NCI-H748 (cell line): ENCODE data around the gene CSPG4.
A peak's percentile ranks its signal among the peaks of the same experiment; 100 is the strongest.
"Not testable (repeated sequence)": the region's sequence is repeated elsewhere in the genome, so short reads cannot be mapped to it uniquely, and the experiment has no call there.

Experiments
- DNase-seq: peaks from one replicate; lab custom pipeline; 2025; ENCODE audit not compliant: unreplicated experiment; lab: John Stamatoyannopoulos, UW

CSPG4 gene

GRCh38 chr15:75742346-75742745, 29.7 kb upstream of the CSPG4 start:
- DNase-seq, result not testable (repeated sequence)

- DNase-seq, result no peak
These were observed 27.1 kb upstream of the CSPG4 start for GRCh38 chr15:75739791-75740190.

- peak; percentile 91 for DNase-seq
These were observed 26.1 kb upstream of the CSPG4 start for GRCh38 chr15:75738647-75739325.

- no peak for DNase-seq
These were observed 25.5 kb upstream of the CSPG4 start for GRCh38 chr15:75738014-75738646.

GRCh38 chr15:75737116-75738013, 24.7 kb upstream of the CSPG4 start:
- not testable (repeated sequence) for DNase-seq

GRCh38 chr15:75736256-75736655, 23.6 kb upstream of the CSPG4 start:
- DNase-seq, result no peak

- not testable (repeated sequence) for DNase-seq
These were observed 22.5 kb upstream of the CSPG4 start for GRCh38 chr15:75734861-75735760.

GRCh38 chr15:75733761-75734651, 21.4 kb upstream of the CSPG4 start:
- DNase-seq, result no peak

- peak; percentile 55 for DNase-seq
These were observed 20.3 kb upstream of the CSPG4 start for GRCh38 chr15:75732809-75733451.

GRCh38 chr15:75732177-75732808, 19.6 kb upstream of the CSPG4 start:
- no peak for DNase-seq

- peak; percentile 9 for DNase-seq
These were observed 18.9 kb upstream of the CSPG4 start for GRCh38 chr15:75731248-75732151.

- DNase-seq, result not testable (repeated sequence)
These were observed 18.0 kb upstream of the CSPG4 start for GRCh38 chr15:75730376-75731247.

GRCh38 chr15:75729326-75730069, 16.9 kb upstream of the CSPG4 start:
- no peak for DNase-seq

- peak; percentile 50 for DNase-seq
These were observed 15.4 kb upstream of the CSPG4 start for GRCh38 chr15:75727851-75728715.

- DNase-seq, result no peak
These were observed 14.4 kb upstream of the CSPG4 start for GRCh38 chr15:75727031-75727531.
